Pons (tissue), 1 donor: ENCODE data around the gene PIN1.
"Not testable (repeated sequence)": the region's sequence is repeated elsewhere in the genome, so short reads cannot be mapped to it uniquely, and the experiment has no call there.

Experiments used
- DNase-seq: peaks from one replicate; pipeline ENCODE4 v3.0.0-alpha.2; 2016; ENCODE audit warnings: low spot score

Gene PIN1

GRCh38 chr19:9834726-9835506 is at the start of gene PIN1:
Gene PIN1, plus strand, starts transcription at chr19:9835318. Its CDS starts 27 bp downstream, at chr19:9835345.
- DNase-seq: peak; percentile 97

DNA sequence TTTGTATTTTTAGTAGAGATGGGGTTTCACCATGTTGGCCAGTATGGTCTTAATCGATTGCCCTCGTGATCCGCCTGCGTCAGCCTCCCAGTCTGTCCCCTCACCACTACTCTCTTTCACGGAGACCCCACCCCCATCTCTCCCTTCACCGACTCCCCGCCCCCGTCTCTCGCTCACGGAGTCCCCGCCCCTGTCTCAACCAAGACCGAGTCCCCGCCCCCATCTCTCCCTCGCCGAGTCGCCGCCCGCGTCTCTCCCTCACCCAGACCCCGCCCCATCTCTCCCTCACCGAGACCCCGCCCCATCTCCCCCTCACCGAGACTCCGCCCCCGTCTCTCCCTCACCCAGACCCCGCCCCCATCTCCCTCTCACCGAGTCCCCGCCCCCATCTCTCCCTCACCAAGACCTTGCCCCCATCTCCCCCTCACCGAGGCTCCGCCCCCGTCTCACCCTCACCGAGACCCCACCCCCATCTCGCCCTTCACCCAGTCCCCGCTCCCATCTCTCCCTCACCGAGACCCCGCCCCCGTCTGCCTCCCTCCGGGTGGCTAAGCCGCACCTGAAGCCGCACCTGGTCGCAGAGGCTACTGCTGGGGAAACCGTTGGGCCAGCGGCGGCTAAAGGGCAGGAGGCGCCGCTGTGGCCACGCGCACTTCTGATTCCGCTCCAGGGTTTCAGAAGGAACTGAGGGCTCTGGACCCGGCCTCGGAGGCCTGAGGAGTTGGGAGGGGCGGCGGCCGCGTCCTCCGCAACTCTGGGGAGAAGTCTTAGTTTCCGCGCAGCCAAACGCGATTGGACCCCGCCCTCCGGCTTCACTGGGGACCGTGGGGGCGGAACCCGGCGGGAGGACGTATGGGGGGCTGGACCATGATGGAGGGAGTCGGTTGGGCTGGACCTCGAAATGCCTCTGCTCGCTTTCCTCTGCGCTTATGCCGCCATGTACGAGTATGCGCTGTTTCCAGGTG is 49.5 kb upstream of the PIN1 start:
- DNase-seq: peak; percentile 84

GRCh38 chr19:9786342-9786741 is 48.8 kb upstream of the PIN1 start:
- peak; percentile 11 for DNase-seq

- no peak for DNase-seq
These were observed 48.3 kb upstream of the PIN1 start for GRCh38 chr19:9786819-9787218.

DNA sequence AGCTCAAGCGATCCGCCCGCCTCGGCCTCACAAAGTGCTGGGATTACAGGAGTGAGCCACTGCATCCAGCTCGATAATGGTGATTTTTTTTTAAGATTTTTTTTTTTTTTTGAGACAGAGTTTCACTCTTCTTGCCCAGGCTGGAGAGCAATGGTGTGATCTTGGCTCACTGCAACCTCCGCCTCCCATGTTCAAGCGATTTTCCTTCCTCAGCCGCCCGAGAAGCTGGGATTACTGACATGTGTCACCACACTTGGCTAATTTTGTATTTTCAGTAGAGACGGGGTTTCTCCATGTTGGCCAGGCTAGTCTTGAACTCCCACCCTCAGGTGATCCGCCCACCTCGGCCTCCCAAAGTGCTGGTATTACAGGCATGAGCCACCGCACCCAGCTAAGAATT is 46.5 kb upstream of the PIN1 start:
- DNase-seq: not testable (repeated sequence)

DNA sequence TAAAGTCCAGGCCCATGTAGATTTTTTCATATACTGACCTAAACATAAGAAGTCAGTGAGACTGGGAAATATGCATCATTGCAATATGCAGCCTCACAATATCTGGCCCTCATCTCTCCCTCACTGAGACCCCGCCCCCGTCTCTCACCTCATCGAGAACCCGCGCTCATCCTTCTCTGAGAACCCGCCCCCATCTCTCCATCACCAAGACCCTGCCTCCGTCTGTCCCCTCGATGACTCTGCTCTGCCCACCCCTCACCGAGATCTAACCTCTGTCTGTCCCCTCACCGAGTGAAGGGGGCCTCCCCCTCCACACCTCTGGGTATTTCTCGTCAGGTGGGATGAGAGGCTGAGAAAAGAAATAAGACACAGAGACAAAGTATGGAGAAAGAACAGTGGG is 46.1 kb upstream of the PIN1 start:
- no peak for DNase-seq

DNA sequence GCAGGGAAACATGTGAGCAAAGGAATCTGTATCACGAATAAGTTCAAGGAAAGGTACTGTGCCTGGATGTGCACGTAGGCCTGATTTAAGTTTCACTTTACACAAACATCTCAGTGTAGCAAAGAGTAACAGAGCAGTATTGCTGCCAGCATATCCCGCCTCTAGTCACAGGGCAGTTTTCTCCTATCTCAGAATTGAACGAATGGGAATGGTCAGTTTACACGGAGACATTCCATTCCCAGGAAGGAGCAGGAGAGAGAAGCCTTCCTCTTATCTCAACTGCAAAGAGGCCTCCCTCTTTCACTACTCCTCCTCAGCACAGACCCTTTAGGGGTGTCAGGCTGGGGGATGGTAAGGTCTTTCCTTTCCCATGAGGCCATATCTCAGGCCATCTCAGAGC is 45.5 kb upstream of the PIN1 start:
- not testable (repeated sequence) for DNase-seq

DNA sequence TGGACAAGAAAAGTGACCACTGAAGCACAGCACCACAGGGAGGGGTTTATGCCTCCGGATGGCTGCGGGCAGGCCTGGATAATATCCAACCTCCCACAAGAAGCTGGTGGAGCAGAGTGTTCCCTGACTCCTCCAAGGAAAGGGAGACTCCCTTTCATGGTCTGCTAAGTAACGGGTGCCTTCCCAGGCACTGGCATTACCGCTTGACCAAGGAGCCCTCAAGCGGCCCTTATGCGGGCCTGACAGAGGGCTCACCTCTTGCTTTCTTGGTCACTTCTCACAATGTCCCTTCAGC is 44.1 kb upstream of the PIN1 start:
- DNase-seq: not testable (repeated sequence)

DNA sequence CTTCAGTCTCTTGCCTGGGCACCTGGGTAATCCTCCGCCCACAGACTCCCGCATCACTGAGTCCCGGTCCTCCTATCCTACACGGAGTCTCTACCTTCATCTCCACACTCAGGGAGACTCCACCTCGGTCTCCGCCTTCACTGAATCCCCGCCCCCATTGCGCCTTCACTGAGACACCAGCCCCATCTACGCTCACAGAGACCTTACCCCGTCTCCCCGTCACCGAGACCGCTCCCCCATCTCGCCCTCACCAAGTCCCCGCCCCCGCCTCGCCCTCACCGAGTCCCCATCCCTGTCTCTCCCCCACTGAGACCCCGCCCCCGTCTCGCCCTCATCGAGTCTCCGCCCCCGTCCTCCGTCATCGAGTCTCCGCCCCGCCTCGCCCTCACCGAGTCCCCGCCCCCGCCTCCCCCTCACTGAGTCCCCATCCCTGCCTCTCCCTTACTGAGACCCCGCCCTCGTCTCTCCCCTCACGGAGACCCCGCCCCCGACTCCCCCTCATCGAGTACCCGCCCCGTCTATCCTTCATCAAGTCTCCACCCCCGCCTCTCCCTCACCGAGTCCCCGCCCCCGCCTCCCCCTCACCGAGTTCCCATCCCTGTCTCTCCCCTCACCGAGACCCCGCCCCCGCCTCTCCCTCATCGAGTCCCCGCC is 43.4 kb upstream of the PIN1 start:
- peak; percentile 95 for DNase-seq

DNA sequence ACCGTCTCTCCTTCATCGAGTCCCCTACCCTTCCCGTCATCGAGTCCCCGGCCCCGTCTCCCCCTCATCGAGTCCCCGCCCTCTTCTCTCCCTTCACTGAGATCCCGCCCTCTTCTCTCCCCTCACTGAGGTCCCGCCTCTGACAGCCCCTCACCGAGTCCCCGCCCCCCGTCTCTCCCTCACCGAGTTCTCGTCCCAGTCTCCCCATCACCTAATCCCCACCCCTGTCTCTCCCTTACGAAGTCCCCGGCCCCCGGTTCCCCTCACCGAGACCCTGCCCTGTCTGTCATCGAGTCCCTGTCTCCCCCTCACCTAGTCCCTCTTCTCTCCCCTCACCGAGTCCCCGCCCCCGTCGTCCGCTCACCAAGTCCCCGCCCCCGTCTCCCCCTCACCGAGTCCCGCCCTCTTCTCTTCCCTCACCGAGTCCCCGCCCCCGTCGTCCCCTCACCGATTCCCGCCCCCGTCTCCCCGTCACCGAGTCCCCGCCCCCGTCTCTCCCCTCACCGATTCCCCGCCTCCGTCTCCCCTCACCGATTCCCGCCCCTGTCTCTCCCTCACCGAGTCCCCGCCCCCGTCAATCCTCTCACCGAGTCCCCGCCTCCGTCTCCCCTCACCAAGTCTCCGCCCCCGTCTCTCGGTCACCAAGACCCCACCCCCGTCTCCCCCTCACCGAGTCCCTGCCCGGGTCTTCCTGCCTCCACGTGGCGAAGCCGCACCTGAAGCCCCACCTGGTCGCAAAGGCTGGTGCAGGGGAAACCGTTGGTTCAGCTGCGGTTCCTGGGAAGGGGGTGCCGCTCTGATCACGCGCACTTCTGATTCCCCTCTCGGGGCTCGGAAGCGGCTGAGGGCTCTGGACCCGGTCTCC is 42.7 kb upstream of the PIN1 start:
- DNase-seq: peak; percentile 91

- peak; percentile 22 for DNase-seq
These were observed 42.0 kb upstream of the PIN1 start for GRCh38 chr19:9793071-9793591.

DNA sequence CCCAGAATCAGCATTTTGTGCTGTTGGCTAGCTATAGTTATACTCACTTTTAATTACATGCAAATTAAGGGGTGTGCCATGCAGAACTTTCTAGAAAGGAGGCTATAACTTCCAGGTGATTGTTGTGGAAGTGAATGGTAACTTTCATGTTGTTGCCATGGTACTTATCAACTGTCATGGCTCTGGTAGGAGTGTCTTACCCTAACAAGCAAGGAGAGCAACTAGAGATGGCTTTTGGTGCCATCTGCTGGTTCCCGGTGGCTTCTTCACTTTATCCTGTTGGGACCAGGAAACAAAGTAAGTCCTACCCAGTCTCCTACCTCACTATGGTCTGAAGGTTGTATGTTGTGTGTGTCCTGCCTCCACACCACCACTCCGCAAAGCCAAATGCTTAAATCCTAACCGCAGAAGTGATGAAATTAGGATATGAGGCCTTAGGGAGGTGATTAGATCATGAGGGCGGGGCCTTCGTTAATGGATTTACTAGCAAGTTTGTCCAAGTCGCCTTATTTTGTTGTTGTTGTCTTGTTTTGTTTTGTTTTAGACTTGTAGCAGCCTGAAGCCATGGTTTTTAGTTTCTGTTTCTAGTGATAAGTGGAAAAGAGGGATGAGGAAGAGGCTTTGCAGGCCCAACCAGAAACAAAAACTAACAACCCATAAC is 38.9 kb upstream of the PIN1 start:
- peak; percentile 97 for DNase-seq

DNA sequence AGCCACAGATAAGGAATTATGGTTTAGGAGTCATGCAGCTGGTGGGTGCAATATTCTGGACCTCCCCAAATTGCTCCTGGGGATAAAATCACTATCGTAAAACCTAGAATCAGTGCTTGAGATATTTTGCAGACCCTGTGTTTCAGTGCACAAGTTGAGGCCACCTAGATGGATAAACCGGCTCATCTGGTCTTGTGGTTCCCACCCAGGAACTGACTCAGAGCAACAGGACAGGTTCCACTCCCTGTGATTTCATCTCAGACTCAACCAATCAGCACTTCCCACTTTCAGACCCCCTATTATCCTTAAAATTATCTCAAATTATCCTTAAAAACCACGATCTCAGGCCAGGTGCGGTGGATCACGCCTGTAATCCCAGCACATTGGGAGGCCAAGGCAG is 37.2 kb upstream of the PIN1 start:
- no peak for DNase-seq

GRCh38 chr19:9799162-9799561 is 36.0 kb upstream of the PIN1 start:
- no peak for DNase-seq

- DNase-seq: no peak
These were observed 33.1 kb upstream of the PIN1 start for GRCh38 chr19:9801976-9802375.

DNA sequence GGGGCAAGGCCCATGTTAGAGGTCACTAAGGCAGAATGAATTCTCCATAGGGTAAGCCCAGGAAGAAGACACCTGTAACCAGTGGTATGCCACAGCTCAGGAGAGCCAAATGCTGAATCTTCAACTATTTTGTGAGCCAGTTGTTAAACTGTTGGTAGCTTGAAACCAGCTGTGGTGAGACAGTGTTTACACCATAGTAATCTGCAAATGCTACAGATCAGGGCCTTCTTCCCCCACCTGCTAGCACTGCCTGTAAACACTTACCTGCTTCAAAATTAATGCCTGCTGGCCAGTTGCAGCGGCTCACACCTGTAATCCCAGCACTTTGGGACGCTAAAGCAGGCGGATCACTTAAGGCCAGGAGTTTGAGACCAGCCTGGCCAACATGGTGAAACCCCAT is 28.3 kb upstream of the PIN1 start:
- DNase-seq: no peak

GRCh38 chr19:9808855-9809824 is 26.0 kb upstream of the PIN1 start:
- DNase-seq: no peak

- DNase-seq: no peak
These were observed 24.0 kb upstream of the PIN1 start for GRCh38 chr19:9811139-9811538.

- no peak for DNase-seq
These were observed 16.9 kb upstream of the PIN1 start for GRCh38 chr19:9818175-9818733.
